DND-41 (cell line): ENCODE measurements around the gene CPT1A.

Experiments
- ATAC-seq: fragments of 200-7000 bp; cut with Tn5 transposase; 3 replicates; pipeline ENCODE4 v1.9.1; 2021; ENCODE audit warnings: low read depth; ENCODE audit not compliant: insufficient read depth
- DNase-seq: peaks from one replicate; pipeline ENCODE4 v3.0.0-alpha.2; 2020
- H2AFZ ChIP-seq: 2 replicates; pipeline ENCODE4 v1.6.0; 2012; ENCODE audit warnings: low read depth, low read length
- H3K27ac ChIP-seq: 2 replicates; pipeline ENCODE4 v1.5.1; 2012; ENCODE audit warnings: low read length, inconsistent platforms
- H3K27me3 ChIP-seq: fragments of 200-600 bp; sonication (generic); 2 replicates; pipeline ENCODE4 v1.6.0; 2012; ENCODE audit warnings: low read length, mild to moderate bottlenecking, inconsistent platforms; ENCODE audit not compliant: insufficient read depth, poor library complexity
- H3K36me3 ChIP-seq: 2 replicates; pipeline ENCODE4 v1.5.1; 2012; ENCODE audit warnings: low read length, inconsistent platforms; ENCODE audit not compliant: insufficient read depth
- H3K4me1 ChIP-seq: 2 replicates; pipeline ENCODE4 v1.5.1; 2012; ENCODE audit warnings: mild to moderate bottlenecking, low read length; ENCODE audit not compliant: insufficient read depth
- H3K4me2 ChIP-seq: 2 replicates; pipeline ENCODE4 v1.6.0; 2012; ENCODE audit warnings: mild to moderate bottlenecking, moderate library complexity, low read length, inconsistent platforms; ENCODE audit not compliant: insufficient read depth
- H3K4me3 ChIP-seq, 2 experiments: fragments of 200-600 bp in 1 of 2; shearing (Covaris generic) in 1 of 2; 2 replicates each; pipeline ENCODE4 v1.5.1; 2012 to 2016; ENCODE audit warnings: inconsistent platforms in 2 of 2, low read length in 2 of 2, mild to moderate bottlenecking in 2 of 2, low read depth in 1 of 2, moderate library complexity in 1 of 2
- H3K79me2 ChIP-seq: 2 replicates; pipeline ENCODE4 v1.6.0; 2012; ENCODE audit warnings: low read length, inconsistent platforms; ENCODE audit not compliant: insufficient read depth
- H3K9ac ChIP-seq: 2 replicates; pipeline ENCODE4 v1.6.0; 2012; ENCODE audit warnings: low read depth, mild to moderate bottlenecking, inconsistent platforms, low read length, moderate library complexity
- H3K9me3 ChIP-seq: 2 replicates; pipeline ENCODE4 v1.5.1; 2012; ENCODE audit warnings: low read length, moderate library complexity, mild to moderate bottlenecking, inconsistent platforms; ENCODE audit not compliant: insufficient read depth, severe bottlenecking
- H4K20me1 ChIP-seq: 2 replicates; pipeline ENCODE4 v1.6.0; 2012; ENCODE audit warnings: low read length; ENCODE audit not compliant: insufficient read depth
- EZH2 ChIP-seq: IDR thresholded peaks from 3 replicates; pipeline ENCODE4 v1.6.1; 2012; ENCODE audit warnings: borderline replicate concordance, low read depth, mild to moderate bottlenecking, moderate library complexity, low read length, inconsistent platforms; ENCODE audit not compliant: severe bottlenecking
- TF ChIP-seq, protein P1 (sequence below): IDR thresholded peaks from 2 replicates; pipeline ENCODE4 v1.5.1; 2012; ENCODE audit warnings: borderline replicate concordance, low read length, moderate library complexity, mild to moderate bottlenecking; ENCODE audit not compliant: poor library complexity, severe bottlenecking; ENCODE audit errors: extremely low read depth

The CPT1A gene

DNA sequence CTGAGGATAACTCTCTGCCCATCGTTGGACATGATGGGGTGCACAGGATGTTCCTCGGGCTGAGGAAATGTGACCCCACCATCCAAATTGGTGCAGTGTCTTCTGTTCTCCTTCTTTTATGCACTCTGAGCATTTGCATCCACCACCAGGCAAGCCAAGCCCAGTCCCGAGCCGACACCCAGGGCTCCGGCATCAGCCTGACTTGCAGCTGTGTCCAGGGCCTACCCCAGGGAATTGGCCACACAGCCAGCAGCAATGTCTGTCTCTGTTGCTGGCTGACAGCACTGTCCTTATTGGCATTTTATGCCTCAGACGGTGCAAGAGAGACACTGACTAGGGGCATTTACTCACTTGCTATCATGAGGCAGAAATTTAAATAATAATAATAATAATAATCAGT, 25.4 kb upstream of the CPT1A start:
- no peak for ATAC-seq
- H3K79me2 ChIP-seq = no peaks in the 10 kb centered on the region
- no peak overlapping the region for H3K9ac ChIP-seq
- no peak overlapping the region for H2AFZ ChIP-seq
- no peak for DNase-seq
- no peak overlapping the region for H3K4me2 ChIP-seq
- TF ChIP-seq, protein P1, sequence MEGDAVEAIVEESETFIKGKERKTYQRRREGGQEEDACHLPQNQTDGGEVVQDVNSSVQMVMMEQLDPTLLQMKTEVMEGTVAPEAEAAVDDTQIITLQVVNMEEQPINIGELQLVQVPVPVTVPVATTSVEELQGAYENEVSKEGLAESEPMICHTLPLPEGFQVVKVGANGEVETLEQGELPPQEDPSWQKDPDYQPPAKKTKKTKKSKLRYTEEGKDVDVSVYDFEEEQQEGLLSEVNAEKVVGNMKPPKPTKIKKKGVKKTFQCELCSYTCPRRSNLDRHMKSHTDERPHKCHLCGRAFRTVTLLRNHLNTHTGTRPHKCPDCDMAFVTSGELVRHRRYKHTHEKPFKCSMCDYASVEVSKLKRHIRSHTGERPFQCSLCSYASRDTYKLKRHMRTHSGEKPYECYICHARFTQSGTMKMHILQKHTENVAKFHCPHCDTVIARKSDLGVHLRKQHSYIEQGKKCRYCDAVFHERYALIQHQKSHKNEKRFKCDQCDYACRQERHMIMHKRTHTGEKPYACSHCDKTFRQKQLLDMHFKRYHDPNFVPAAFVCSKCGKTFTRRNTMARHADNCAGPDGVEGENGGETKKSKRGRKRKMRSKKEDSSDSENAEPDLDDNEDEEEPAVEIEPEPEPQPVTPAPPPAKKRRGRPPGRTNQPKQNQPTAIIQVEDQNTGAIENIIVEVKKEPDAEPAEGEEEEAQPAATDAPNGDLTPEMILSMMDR = no peak
- TF ChIP-seq EZH2 = no peak
- H3K4me3 ChIP-seq = no peak overlapping the region
- no peaks in the 10 kb centered on the region for H3K4me1 ChIP-seq
- no peaks in the 10 kb centered on the region for H3K27me3 ChIP-seq
- H4K20me1 ChIP-seq = no peaks in the 10 kb centered on the region
- H3K27ac ChIP-seq = no peak overlapping the region
- no peaks in the 10 kb centered on the region for H3K36me3 ChIP-seq
- peaks cover 3% of the 10 kb centered on the region for H3K9me3 ChIP-seq

DNA sequence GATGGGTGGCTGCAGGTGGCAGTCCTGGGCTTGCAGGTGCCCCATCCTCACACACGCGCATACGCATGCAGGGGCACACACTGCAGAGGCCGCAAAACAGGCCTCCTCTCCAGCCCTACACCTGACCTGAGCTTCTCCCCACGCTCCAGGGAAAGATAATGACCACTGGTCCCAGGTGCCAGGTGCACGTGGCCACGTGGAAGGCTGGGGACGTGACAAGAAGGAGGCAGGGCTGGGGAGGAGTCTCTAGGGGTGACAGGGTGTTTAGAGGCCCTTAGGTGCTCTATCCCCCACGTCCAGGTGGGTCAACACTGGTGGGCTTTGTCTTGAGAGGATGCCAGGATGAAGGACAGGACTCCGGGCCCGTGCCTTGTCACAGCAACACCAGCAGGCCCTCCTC, 23.5 kb upstream of the CPT1A start:
- peaks cover 3% of the 10 kb centered on the region for H3K9me3 ChIP-seq
- H3K4me3 ChIP-seq = no peak overlapping the region
- no peaks in the 10 kb centered on the region for H4K20me1 ChIP-seq
- no peaks in the 10 kb centered on the region for H3K79me2 ChIP-seq
- H3K36me3 ChIP-seq = no peaks in the 10 kb centered on the region
- no peak for DNase-seq
- no peaks in the 10 kb centered on the region for H3K27me3 ChIP-seq
- H3K4me1 ChIP-seq = no peaks in the 10 kb centered on the region
- ATAC-seq = no peak
- H3K4me2 ChIP-seq = no peak overlapping the region
- no peak overlapping the region for H3K27ac ChIP-seq
- H2AFZ ChIP-seq = no peak overlapping the region
- TF ChIP-seq, protein P1 = no peak
- no peak for TF ChIP-seq EZH2
- no peak overlapping the region for H3K9ac ChIP-seq

DNA sequence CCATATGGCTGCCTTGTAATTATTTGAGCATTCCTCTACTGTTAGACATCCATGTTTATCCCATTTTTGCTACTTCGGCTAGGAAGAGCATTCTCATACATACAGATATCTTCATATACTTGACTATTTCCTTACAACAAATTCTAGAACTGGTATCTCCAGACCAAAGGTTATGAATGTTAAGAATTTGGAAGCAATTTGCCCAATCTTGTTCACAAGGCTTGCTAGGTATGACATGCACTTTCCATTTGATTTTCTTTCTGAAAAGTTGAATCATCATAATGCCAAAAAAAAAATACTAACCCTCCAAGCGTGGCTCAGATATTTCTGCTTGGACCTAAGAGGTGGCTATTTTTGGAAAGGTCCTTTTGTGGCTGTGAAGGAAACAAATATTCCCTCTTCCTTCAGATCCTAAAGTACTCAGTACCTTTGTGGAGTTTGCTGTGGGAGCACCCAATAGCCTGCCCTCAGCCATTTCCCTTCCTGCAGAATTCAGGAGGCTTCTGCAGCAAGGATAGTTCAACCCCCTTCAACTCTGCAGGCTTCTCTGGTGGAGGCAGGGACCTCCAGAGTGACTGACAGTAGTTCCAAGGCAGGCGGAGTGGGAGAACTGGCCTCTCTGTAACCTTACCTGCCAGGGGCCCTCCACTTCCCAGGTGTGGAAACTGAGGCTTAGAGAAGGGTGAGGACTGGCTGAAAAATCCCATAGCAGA, 22.0 kb upstream of the CPT1A start:
- DNase-seq = no peak
- no peak overlapping the region for H2AFZ ChIP-seq

DNA sequence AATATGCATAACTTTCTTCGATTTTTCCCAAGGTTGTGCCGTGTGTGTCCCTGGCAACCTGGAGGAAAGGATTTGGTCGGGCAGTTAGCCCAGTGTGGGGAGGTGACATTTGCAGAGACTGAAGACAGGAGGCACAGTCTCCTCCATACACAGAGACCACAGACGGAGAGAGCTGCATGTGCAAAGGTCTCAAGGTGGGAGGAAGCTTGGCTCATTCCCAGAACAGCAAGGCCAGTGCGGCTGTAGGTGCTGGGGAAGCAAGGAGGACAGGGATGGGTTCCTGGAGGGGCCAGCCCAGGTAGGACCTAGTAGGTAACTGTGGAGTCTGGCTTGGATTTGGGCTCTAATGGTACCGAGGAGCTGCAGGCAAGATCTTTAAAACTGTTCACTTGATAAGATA, 20.7 kb upstream of the CPT1A start:
- Histone ChIP-seq H3K4me2 (no peak overlapping the region), H3K9me3 (peaks cover 3% of the 10 kb centered on the region), H3K36me3 (no peaks in the 10 kb centered on the region), H3K4me3 (no peak overlapping the region), H3K79me2 (no peaks in the 10 kb centered on the region), H2AFZ (no peak overlapping the region), H3K27ac (no peak overlapping the region), H3K9ac (no peak overlapping the region), H3K27me3 (no peaks in the 10 kb centered on the region), H4K20me1 (no peaks in the 10 kb centered on the region), H3K4me1 (no peaks in the 10 kb centered on the region)
- DNase-seq = no peak
- ATAC-seq = no peak
- TF ChIP-seq, protein P1 = no peak
- TF ChIP-seq EZH2 = no peak

More for the DNA sequence above, 22.0 kb upstream of the CPT1A start:
- no peak for ATAC-seq
- Histone ChIP-seq H3K79me2 (no peaks in the 10 kb centered on the region), H3K27ac (no peak overlapping the region), H4K20me1 (no peaks in the 10 kb centered on the region), H3K4me2 (no peak overlapping the region), H3K9me3 (peaks cover 3% of the 10 kb centered on the region), H3K4me3 (no peak overlapping the region), H3K9ac (no peak overlapping the region), H3K4me1 (no peaks in the 10 kb centered on the region), H3K27me3 (no peaks in the 10 kb centered on the region), H3K36me3 (no peaks in the 10 kb centered on the region)
- no peak for TF ChIP-seq EZH2
